ENCODE measurements around the gene ATP2B2. TPM values are rescaled to one million over a fixed set of nuclear protein-coding genes. Genes with fewer than 3 reads are reported as not detected.

The ATP2B2 gene
- total RNA-seq, 1 donor from 2014 or later: 0.06 TPM

GRCh38 chr3:10361375-10361774 is 144.0 kb downstream of the ATP2B2 start:
- no peak for TF ChIP-seq CTCF (IDR thresholded peaks at IDR 0.05)
- no peak for DNase-seq

GRCh38 chr3:10360478-10360877 is 144.9 kb downstream of the ATP2B2 start:
- DNase-seq: no peak
- intact Hi-C loops (cut with DNase I): no loop called here
- Histone ChIP-seq H3K27ac (no peak overlapping the region), H3K27me3 (no peaks in the 10 kb centered on the region), H3K9me3 (no peaks in the 10 kb centered on the region), H3K4me1 (no peaks in the 10 kb centered on the region), H3K36me3 (no peaks in the 10 kb centered on the region), H3K4me3 (no peak overlapping the region)
- TF ChIP-seq CTCF (IDR thresholded peaks at IDR 0.05): no peak
- no peak for ATAC-seq

More at GRCh38 chr3:10361375-10361774, 144.0 kb downstream of the ATP2B2 start:
- Histone ChIP-seq H3K27me3 (no peaks in the 10 kb centered on the region), H3K9me3 (no peaks in the 10 kb centered on the region), H3K4me1 (no peaks in the 10 kb centered on the region), H3K36me3 (no peaks in the 10 kb centered on the region), H3K27ac (no peak overlapping the region), H3K4me3 (no peak overlapping the region)
- no peak for ATAC-seq
- intact Hi-C loops (cut with DNase I): no loop called here

- H3K36me3 ChIP-seq: no peaks in the 10 kb centered on the region
- no peak for TF ChIP-seq CTCF (IDR thresholded peaks at IDR 0.05)
- no peaks in the 10 kb centered on the region for H3K9me3 ChIP-seq
- no peaks in the 10 kb centered on the region for H3K27me3 ChIP-seq
- no peak overlapping the region for H3K4me3 ChIP-seq
- intact Hi-C loops (cut with DNase I): no loop called here
- no peak overlapping the region for H3K27ac ChIP-seq
- no peaks in the 10 kb centered on the region for H3K4me1 ChIP-seq
- ATAC-seq (no peak), DNase-seq (no peak)
Observed at GRCh38 chr3:10359761-10360161, 145.6 kb downstream of the ATP2B2 start.

- ATAC-seq (no peak), DNase-seq (no peak)
- Histone ChIP-seq H3K4me1 (no peaks in the 10 kb centered on the region), H3K27me3 (no peaks in the 10 kb centered on the region), H3K4me3 (no peak overlapping the region), H3K36me3 (no peaks in the 10 kb centered on the region), H3K9me3 (no peaks in the 10 kb centered on the region), H3K27ac (no peak overlapping the region)
- intact Hi-C loops (cut with DNase I): no loop called here
- TF ChIP-seq CTCF (IDR thresholded peaks at IDR 0.05): no peak
Observed at GRCh38 chr3:10358309-10358980, 146.9 kb downstream of the ATP2B2 start.

GRCh38 chr3:10357592-10358308 is 147.6 kb downstream of the ATP2B2 start:
- Histone ChIP-seq H3K4me1 (no peaks in the 10 kb centered on the region), H3K27me3 (no peaks in the 10 kb centered on the region), H3K27ac (no peak overlapping the region), H3K36me3 (no peaks in the 10 kb centered on the region), H3K4me3 (no peak overlapping the region), H3K9me3 (no peaks in the 10 kb centered on the region)
- intact Hi-C loops (cut with DNase I): no loop called here
- DNase-seq (no peak), ATAC-seq (peak; percentile 48)
- no peak for TF ChIP-seq CTCF (IDR thresholded peaks at IDR 0.05)

Measured in upper lobe of right lung (tissue), 1 donor.